Measurements from ENCODE around the gene ELMOD1.

DNA sequence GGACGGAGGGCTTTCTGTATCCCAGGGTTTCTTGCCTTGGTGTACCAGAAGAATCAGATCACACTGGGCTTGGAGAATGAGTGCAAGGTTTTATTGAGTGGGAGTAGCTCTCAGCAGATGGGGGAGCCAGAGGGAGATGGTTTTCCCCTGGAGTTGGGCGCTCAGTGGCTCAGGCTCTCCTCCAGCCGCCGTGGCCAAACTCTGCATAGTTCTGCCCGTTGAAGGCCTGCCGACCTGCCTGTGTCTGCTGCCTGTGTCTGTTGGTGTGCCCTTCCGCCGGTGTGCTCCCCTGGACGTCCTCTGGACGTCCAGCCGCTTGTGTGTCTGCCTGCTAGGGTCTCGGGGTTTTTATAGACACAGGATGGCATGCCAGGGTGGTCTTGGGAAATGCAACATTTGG, 20.9 kb upstream of the ELMOD1 start:
- no peak for TF ChIP-seq POLR2AphosphoS5 (IDR thresholded peaks at IDR 0.05; ENCODE audit: borderline replicate concordance, low read depth, low read length)
- no peak for TF ChIP-seq EZH2 (IDR thresholded peaks at IDR 0.05)
